H9 (cell line): ENCODE data around the gene EPB41. TPM values are rescaled to one million over a fixed set of nuclear protein-coding genes. Genes with fewer than 3 reads are reported as not detected.

ENCODE experiments used
- DNase-seq: peaks from one replicate; pipeline ENCODE4 v3.0.0-alpha.2; 2017
- H2AFZ ChIP-seq: one replicate; pipeline ENCODE4 v1.6.1; 2013; ENCODE audit warnings: mild to moderate bottlenecking, low read length, control low read depth, moderate library complexity
- H2AK5ac ChIP-seq: 2 replicates; pipeline ENCODE4 v1.6.1; 2013; ENCODE audit warnings: low read length, control low read depth, mixed read lengths; ENCODE audit not compliant: insufficient read length
- H2BK120ac ChIP-seq: one replicate; pipeline ENCODE4 v1.6.1; 2013; ENCODE audit warnings: low read depth, mild to moderate bottlenecking, low read length, control low read depth, inconsistent platforms; ENCODE audit not compliant: poor library complexity, severe bottlenecking
- H2BK12ac ChIP-seq: 2 replicates; pipeline ENCODE4 v1.6.1; 2013; ENCODE audit warnings: low read length, control low read depth, mixed read lengths, low read depth; ENCODE audit not compliant: insufficient read length
- H2BK15ac ChIP-seq: 2 replicates; pipeline ENCODE4 v1.6.1; 2013; ENCODE audit warnings: low read depth, low read length, control low read depth
- H2BK20ac ChIP-seq: one replicate; pipeline ENCODE4 v1.6.1; 2013; ENCODE audit warnings: low read depth, mild to moderate bottlenecking, low read length, control low read depth, inconsistent platforms; ENCODE audit not compliant: poor library complexity, severe bottlenecking
- H2BK5ac ChIP-seq: 2 replicates; pipeline ENCODE4 v1.6.1; 2013; ENCODE audit warnings: low read length, control low read depth, mixed read lengths; ENCODE audit not compliant: insufficient read length
- H3K14ac ChIP-seq: 2 replicates; pipeline ENCODE4 v1.6.1; 2013; ENCODE audit warnings: low read length, control low read depth; ENCODE audit not compliant: insufficient read depth
- H3K18ac ChIP-seq: 2 replicates; pipeline ENCODE4 v1.6.1; 2013; ENCODE audit warnings: low read depth, mild to moderate bottlenecking, mixed read lengths, low read length, control low read depth; ENCODE audit not compliant: insufficient read length
- H3K23ac ChIP-seq: 2 replicates; pipeline ENCODE4 v1.6.1; 2013; ENCODE audit warnings: low read length, control low read depth, mixed read lengths, low read depth; ENCODE audit not compliant: insufficient read length
- H3K23me2 ChIP-seq: 2 replicates; pipeline ENCODE4 v1.6.1; 2013; ENCODE audit warnings: low read depth, mild to moderate bottlenecking, mixed read lengths, low read length, control low read depth; ENCODE audit not compliant: insufficient read length, poor library complexity, severe bottlenecking
- H3K27ac ChIP-seq: 2 replicates; pipeline ENCODE4 v1.5.1; 2013; ENCODE audit warnings: low read length, control low read depth, mixed read lengths, low read depth; ENCODE audit not compliant: insufficient read length
- H3K27me3 ChIP-seq: 2 replicates; pipeline ENCODE4 v1.6.1; 2013; ENCODE audit warnings: low read length, control low read depth, inconsistent platforms; ENCODE audit not compliant: insufficient read depth
- H3K4ac ChIP-seq: 2 replicates; pipeline ENCODE4 v1.6.1; 2013; ENCODE audit warnings: low read depth, mild to moderate bottlenecking, control low read depth, inconsistent platforms, low read length, moderate library complexity
- H3K4me1 ChIP-seq: 2 replicates; pipeline ENCODE4 v1.6.1; 2013; ENCODE audit warnings: low read length, control low read depth, inconsistent platforms; ENCODE audit not compliant: insufficient read depth
- H3K4me2 ChIP-seq: 2 replicates; pipeline ENCODE4 v1.6.1; 2013; ENCODE audit warnings: low read length, control low read depth, mixed read lengths; ENCODE audit not compliant: insufficient read length, insufficient read depth
- H3K56ac ChIP-seq: 2 replicates; pipeline ENCODE4 v1.6.1; 2013; ENCODE audit warnings: low read depth, mild to moderate bottlenecking, mixed read lengths, low read length, control low read depth; ENCODE audit not compliant: insufficient read length
- H3K79me1 ChIP-seq: 2 replicates; pipeline ENCODE4 v1.6.1; 2013; ENCODE audit warnings: low read depth, mild to moderate bottlenecking, moderate library complexity, low read length, control low read depth, inconsistent platforms; ENCODE audit not compliant: insufficient read depth, poor library complexity, severe bottlenecking
- H3K79me2 ChIP-seq: 2 replicates; pipeline ENCODE4 v1.6.1; 2013; ENCODE audit warnings: low read length, control low read depth, inconsistent platforms; ENCODE audit not compliant: insufficient read depth
- H3K9ac ChIP-seq: 2 replicates; pipeline ENCODE4 v1.6.1; 2013; ENCODE audit warnings: low read length, control low read depth, mixed read lengths; ENCODE audit not compliant: insufficient read length; ENCODE audit errors: extremely low read depth
- H3K9me3 ChIP-seq: one replicate; pipeline ENCODE4 v1.6.1; 2013; ENCODE audit warnings: low read depth, low read length, inconsistent platforms; ENCODE audit not compliant: control insufficient read depth
- H3T11ph ChIP-seq: one replicate; pipeline ENCODE4 v1.6.1; 2013; ENCODE audit warnings: mild to moderate bottlenecking, low read length, control low read depth, inconsistent platforms
- H4K20me1 ChIP-seq: one replicate; pipeline ENCODE4 v1.6.1; 2013; ENCODE audit not compliant: control insufficient read depth, insufficient read length, insufficient read depth
- H4K5ac ChIP-seq: 2 replicates; pipeline ENCODE4 v1.6.1; 2013; ENCODE audit warnings: low read depth, mild to moderate bottlenecking, mixed read lengths, low read length, control low read depth; ENCODE audit not compliant: insufficient read length
- H4K8ac ChIP-seq: replicated peaks from 2 replicates; pipeline ENCODE4 v1.6.1; 2013; ENCODE audit warnings: low read length, control low read depth, mixed read lengths, low read depth; ENCODE audit not compliant: insufficient read length
- H4K91ac ChIP-seq: 2 replicates; pipeline ENCODE4 v1.6.1; 2013; ENCODE audit warnings: low read depth, mild to moderate bottlenecking, moderate library complexity, mixed read lengths, low read length, control low read depth; ENCODE audit not compliant: insufficient read length
- H3K27ac Mint-ChIP-seq, 3 experiments: 2 replicates in 2 of 3; 3 replicates in 1 of 3; pipeline ENCODE4 v1.8.0; 2020 to 2021; ENCODE audit warnings: mixed read lengths in 3 of 3, mild to moderate bottlenecking in 1 of 3, moderate library complexity in 1 of 3
- H3K27me3 Mint-ChIP-seq: 2 replicates; pipeline ENCODE4 v1.8.0; 2021; ENCODE audit warnings: low read depth, mild to moderate bottlenecking, moderate library complexity, mixed read lengths
- H3K36me3 Mint-ChIP-seq, 3 experiments: 2 replicates in 2 of 3; 3 replicates in 1 of 3; pipeline ENCODE4 v1.8.0; 2020 to 2021; ENCODE audit warnings: low read depth in 3 of 3, mixed read lengths in 3 of 3; ENCODE audit not compliant: insufficient read depth in 1 of 3
- H3K4me1 Mint-ChIP-seq, 2 experiments: 2 replicates each; pipeline ENCODE4 v1.8.0; 2020; ENCODE audit warnings: mixed read lengths in 2 of 2
- H3K4me3 Mint-ChIP-seq, 2 experiments: 2 replicates in 1 of 2; 3 replicates in 1 of 2; pipeline ENCODE4 v1.8.0; 2020 to 2021; ENCODE audit warnings: mild to moderate bottlenecking in 2 of 2, mixed read lengths in 2 of 2, moderate library complexity in 1 of 2
- H3K9me3 Mint-ChIP-seq, 2 experiments: 2 replicates in 1 of 2; 3 replicates in 1 of 2; pipeline ENCODE4 v1.8.0; 2020; ENCODE audit warnings: mild to moderate bottlenecking in 2 of 2, mixed read lengths in 2 of 2, moderate library complexity in 1 of 2
- WGBS: extraction: QIAGEN DNeasy Blood & Tissue Kit; methylation state at CpG from one replicate; pipeline ENCODE4 v1.1.7; 2013; ENCODE audit warnings: missing lambda C conversion rate, low lambda C conversion rate, mixed read lengths; ENCODE audit not compliant: insufficient read length; ENCODE audit errors: extremely low coverage; 5-methylcytosine and 5-hydroxymethylcytosine counted together
- total RNA-seq: library from RNA; stranded (reverse); gene quantifications from 2 replicates; pipeline ENCODE4 v1.2.1, GENCODE V29; 2021
- TF ChIP-seq, protein P1 (sequence below): fragments of 200-600 bp; sonication (generic); conservative IDR thresholded peaks from 3 replicates; pipeline ENCODE4 v1.8.0; 2021; ENCODE audit warnings: antibody characterized with exemption, mild to moderate bottlenecking

Gene EPB41
- total RNA-seq, 1 experiment from 2014 or later = 75.4 TPM

DNA sequence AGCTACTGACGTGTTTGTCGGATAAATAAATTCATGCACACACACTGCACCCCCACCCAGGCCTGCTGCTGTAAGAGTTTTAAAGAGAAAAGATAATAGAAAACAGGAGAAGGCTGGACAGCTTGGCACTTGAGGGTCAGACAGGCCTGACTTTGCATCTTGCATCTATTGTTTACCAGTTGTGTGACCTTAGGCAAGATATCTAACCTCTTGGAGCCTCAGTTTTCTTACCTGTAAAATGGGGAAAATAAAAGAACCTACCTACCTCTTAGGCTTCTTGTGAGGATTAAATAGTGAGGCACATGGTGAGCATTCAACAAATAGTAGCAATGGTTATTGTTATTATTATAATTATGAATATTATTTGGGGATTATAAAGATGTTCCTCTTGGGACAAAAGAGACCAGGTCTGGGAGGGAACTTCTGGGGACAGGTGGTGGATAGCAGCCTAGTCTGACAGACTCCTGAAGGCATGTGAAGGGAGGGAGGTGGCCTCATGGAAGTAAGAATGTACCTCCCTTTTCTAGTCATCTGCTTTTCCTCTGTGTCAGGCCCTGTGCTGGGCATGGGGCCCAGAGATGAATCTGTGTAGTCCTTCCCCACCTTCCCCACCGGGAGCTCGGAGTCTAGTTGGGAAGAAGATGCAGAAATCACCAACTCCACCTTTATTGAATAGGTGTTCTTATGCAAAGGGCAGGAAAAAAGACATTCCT lies 18.3 kb upstream of the EPB41 start:
- Mint-ChIP-seq H3K27me3 (no peaks in the 10 kb centered on the region), H3K36me3 (no peaks in the 10 kb centered on the region), H3K4me1 (peaks cover 12 to 17% of the 10 kb centered on the region in 2 experiments), H3K4me3 (no peak overlapping the region), H3K9me3 (no peaks in the 10 kb centered on the region), H3K27ac (no peak overlapping the region)
- Histone ChIP-seq H4K20me1 (no peaks in the 10 kb centered on the region), H3K23ac (no peak overlapping the region), H2AFZ (no peak overlapping the region), H3K18ac (no peak overlapping the region), H4K5ac (no peak overlapping the region), H3K9me3 (no peaks in the 10 kb centered on the region), H3K9ac (no peak overlapping the region), H3K27me3 (no peaks in the 10 kb centered on the region), H3K14ac (no peak overlapping the region), H2BK20ac (no peak overlapping the region), H3K27ac (no peak overlapping the region), H4K91ac (no peak overlapping the region), H2BK15ac (no peak overlapping the region), H3T11ph (no peak overlapping the region), H3K79me2 (no peaks in the 10 kb centered on the region), H3K4me1 (no peaks in the 10 kb centered on the region), H3K79me1 (no peaks in the 10 kb centered on the region), H2BK12ac (no peak overlapping the region), H3K4ac (no peak overlapping the region), H2BK5ac (no peak overlapping the region), H2BK120ac (no peak overlapping the region), H3K4me2 (no peak overlapping the region), H3K23me2 (no peaks in the 10 kb centered on the region), H4K8ac (no peak overlapping the region), H3K56ac (no peak overlapping the region), H2AK5ac (no peak overlapping the region)
- no CpG with 5 or more reads among the region's 4 CpGs for WGBS
- TF ChIP-seq, protein P1, sequence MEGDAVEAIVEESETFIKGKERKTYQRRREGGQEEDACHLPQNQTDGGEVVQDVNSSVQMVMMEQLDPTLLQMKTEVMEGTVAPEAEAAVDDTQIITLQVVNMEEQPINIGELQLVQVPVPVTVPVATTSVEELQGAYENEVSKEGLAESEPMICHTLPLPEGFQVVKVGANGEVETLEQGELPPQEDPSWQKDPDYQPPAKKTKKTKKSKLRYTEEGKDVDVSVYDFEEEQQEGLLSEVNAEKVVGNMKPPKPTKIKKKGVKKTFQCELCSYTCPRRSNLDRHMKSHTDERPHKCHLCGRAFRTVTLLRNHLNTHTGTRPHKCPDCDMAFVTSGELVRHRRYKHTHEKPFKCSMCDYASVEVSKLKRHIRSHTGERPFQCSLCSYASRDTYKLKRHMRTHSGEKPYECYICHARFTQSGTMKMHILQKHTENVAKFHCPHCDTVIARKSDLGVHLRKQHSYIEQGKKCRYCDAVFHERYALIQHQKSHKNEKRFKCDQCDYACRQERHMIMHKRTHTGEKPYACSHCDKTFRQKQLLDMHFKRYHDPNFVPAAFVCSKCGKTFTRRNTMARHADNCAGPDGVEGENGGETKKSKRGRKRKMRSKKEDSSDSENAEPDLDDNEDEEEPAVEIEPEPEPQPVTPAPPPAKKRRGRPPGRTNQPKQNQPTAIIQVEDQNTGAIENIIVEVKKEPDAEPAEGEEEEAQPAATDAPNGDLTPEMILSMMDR = no peak
- DNase-seq = no peak
